Loucy (cell line): ENCODE results near the gene PROX1.

Experiments
- H2AFZ ChIP-seq: fragments of 200-600 bp; sonication (generic); 2 replicates; pipeline ENCODE4 v1.6.0; 2016; ENCODE audit warnings: antibody characterized with exemption, mild to moderate bottlenecking, low read length, moderate library complexity
- H3F3A ChIP-seq: fragments of 200-600 bp; 2 replicates; pipeline ENCODE4 v1.6.0; 2016; ENCODE audit warnings: antibody characterized with exemption, low read depth, mild to moderate bottlenecking
- H3K27me3 ChIP-seq: fragments of 200-600 bp; sonication (generic); 2 replicates; pipeline ENCODE4 v1.6.1; 2014; ENCODE audit warnings: low read length, mild to moderate bottlenecking; ENCODE audit not compliant: insufficient read depth, poor library complexity, severe bottlenecking
- H3K36me3 ChIP-seq: fragments of 200-600 bp; sonication (generic); 2 replicates; pipeline ENCODE4 v1.6.1; 2016; ENCODE audit warnings: low read length; ENCODE audit not compliant: insufficient read depth
- H3K4me1 ChIP-seq: fragments of 200-600 bp; sonication (generic); 2 replicates; pipeline ENCODE4 v1.5.1; 2014; ENCODE audit warnings: low read length, mild to moderate bottlenecking; ENCODE audit not compliant: insufficient read depth, poor library complexity, severe bottlenecking
- H3K4me2 ChIP-seq: fragments of 200-600 bp; sonication (generic); 2 replicates; pipeline ENCODE4 v1.6.0; 2014; ENCODE audit warnings: antibody characterized with exemption, low read length, low read depth, mild to moderate bottlenecking; ENCODE audit not compliant: poor library complexity, severe bottlenecking
- H3K4me3 ChIP-seq: fragments of 200-600 bp; sonication (generic); 2 replicates; pipeline ENCODE4 v1.5.1; 2014; ENCODE audit warnings: low read length, mild to moderate bottlenecking, mixed read lengths; ENCODE audit not compliant: poor library complexity, severe bottlenecking
- H3K79me2 ChIP-seq: fragments of 200-600 bp; sonication (generic); 2 replicates; pipeline ENCODE4 v1.6.1; 2014; ENCODE audit warnings: low read length; ENCODE audit not compliant: insufficient read depth
- H3K9ac ChIP-seq: fragments of 200-600 bp; sonication (generic); 2 replicates; pipeline ENCODE4 v1.6.0; 2014; ENCODE audit warnings: mild to moderate bottlenecking, low read depth, low read length, moderate library complexity; ENCODE audit not compliant: poor library complexity, severe bottlenecking
- H3K9me2 ChIP-seq: fragments of 200-600 bp; sonication (generic); replicated peaks from 2 replicates; pipeline ENCODE4 v1.6.1; 2016; ENCODE audit warnings: low read depth, low read length, mixed read lengths
- H3K9me3 ChIP-seq: fragments of 200-600 bp; sonication (generic); 2 replicates; pipeline ENCODE4 v1.6.1; 2014; ENCODE audit warnings: mild to moderate bottlenecking, antibody characterized with exemption, low read length, low read depth; ENCODE audit not compliant: insufficient read depth
- H4K20me1 ChIP-seq: fragments of 200-600 bp; sonication (generic); 2 replicates; pipeline ENCODE4 v1.6.0; 2014; ENCODE audit warnings: antibody characterized with exemption, low read length, mild to moderate bottlenecking; ENCODE audit not compliant: insufficient read depth, poor library complexity, severe bottlenecking
- CTCF ChIP-seq: fragments of 200-600 bp; sonication (generic); conservative IDR thresholded peaks from 2 replicates; pipeline ENCODE4 v1.5.1; 2014; ENCODE audit warnings: mild to moderate bottlenecking, antibody characterized with exemption, low read length
- EZH2phosphoT487 ChIP-seq: fragments of 200-600 bp; IDR thresholded peaks from 2 replicates; pipeline ENCODE4 v1.6.1; 2018; ENCODE audit warnings: antibody characterized with exemption, mild to moderate bottlenecking, moderate library complexity, borderline replicate concordance

PROX1 gene

GRCh38 chr1:214012418-214012817, 24.6 kb downstream of the PROX1 start:
- no peaks in the 10 kb centered on the region for H3K9me2 ChIP-seq
- no peak overlapping the region for H2AFZ ChIP-seq
- no peaks in the 10 kb centered on the region for H3F3A ChIP-seq
- no peaks in the 10 kb centered on the region for H3K27me3 ChIP-seq
- H3K9me3 ChIP-seq, result no peaks in the 10 kb centered on the region
- no peaks in the 10 kb centered on the region for H3K4me1 ChIP-seq
- H3K79me2 ChIP-seq, result no peaks in the 10 kb centered on the region
- H3K4me3 ChIP-seq, result no peak overlapping the region
- TF ChIP-seq CTCF, result no peak
- no peak for TF ChIP-seq EZH2phosphoT487
- H3K9ac ChIP-seq, result no peak overlapping the region
- no peaks in the 10 kb centered on the region for H3K36me3 ChIP-seq
- H4K20me1 ChIP-seq, result no peaks in the 10 kb centered on the region
- H3K4me2 ChIP-seq, result no peak overlapping the region

- Histone ChIP-seq H3K4me1 (no peaks in the 10 kb centered on the region), H4K20me1 (no peaks in the 10 kb centered on the region), H3F3A (no peaks in the 10 kb centered on the region), H3K4me2 (no peak overlapping the region), H3K9me2 (no peaks in the 10 kb centered on the region), H3K4me3 (no peak overlapping the region), H3K9me3 (no peaks in the 10 kb centered on the region), H3K9ac (no peak overlapping the region), H2AFZ (no peak overlapping the region), H3K36me3 (no peaks in the 10 kb centered on the region), H3K27me3 (no peaks in the 10 kb centered on the region), H3K79me2 (no peaks in the 10 kb centered on the region)
- no peak for TF ChIP-seq EZH2phosphoT487
- TF ChIP-seq CTCF, result no peak
Measured at GRCh38 chr1:214013614-214014377, 26.0 kb downstream of the PROX1 start.

GRCh38 chr1:214014730-214015129, 27.0 kb downstream of the PROX1 start:
- Histone ChIP-seq H3F3A (no peaks in the 10 kb centered on the region), H3K4me1 (no peaks in the 10 kb centered on the region), H2AFZ (no peak overlapping the region), H3K9ac (no peak overlapping the region), H3K9me2 (no peaks in the 10 kb centered on the region), H3K4me3 (no peak overlapping the region), H3K79me2 (no peaks in the 10 kb centered on the region), H3K4me2 (no peak overlapping the region), H3K36me3 (no peaks in the 10 kb centered on the region), H4K20me1 (no peaks in the 10 kb centered on the region), H3K9me3 (no peaks in the 10 kb centered on the region), H3K27me3 (no peaks in the 10 kb centered on the region)
- TF ChIP-seq EZH2phosphoT487 (no peak), CTCF (no peak)
